ENCODE results near the gene CKS1B.

Gene CKS1B

DNA sequence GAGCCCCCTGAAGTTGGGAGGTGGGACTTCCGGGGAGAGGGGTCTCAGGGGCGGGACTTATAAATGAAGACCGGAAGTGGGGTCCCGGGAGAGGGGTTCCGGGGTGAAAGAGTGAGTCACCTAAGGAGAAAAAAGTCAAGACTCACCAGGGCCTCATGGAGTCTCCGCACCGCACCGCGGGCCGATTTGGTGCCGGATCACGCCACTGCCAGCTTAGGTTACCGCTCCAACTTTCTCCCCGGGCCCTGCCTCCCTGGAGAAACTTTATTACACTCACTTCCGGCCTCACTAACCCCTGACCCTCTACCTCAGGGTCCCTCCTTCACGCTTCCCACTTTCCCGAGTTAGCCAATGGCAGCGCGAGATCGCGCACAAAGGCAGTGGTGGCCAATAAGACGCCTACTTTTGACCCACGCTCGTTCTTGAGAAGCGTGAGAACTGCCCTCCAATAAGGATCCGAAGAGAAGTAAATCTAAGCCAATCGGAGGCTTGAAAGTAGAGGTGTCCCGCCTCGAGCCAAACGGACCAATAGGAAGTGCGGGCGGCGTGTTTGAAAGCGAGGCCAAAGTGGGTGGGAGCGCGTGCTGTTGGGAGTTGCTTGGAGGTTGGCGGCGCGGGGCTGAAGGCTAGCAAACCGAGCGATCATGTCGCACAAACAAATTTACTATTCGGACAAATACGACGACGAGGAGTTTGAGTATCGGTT is at the start of gene CKS1B:
TSS of gene CKS1B (plus strand) at position 580 of the 706 bp plus-strand sequence. CDS start at position 645, 65 bp downstream.
- DNase-seq (ENCODE audit: low read depth in 1 of 2, low spot score in 1 of 2): peak; percentile 90 to 93

DNA sequence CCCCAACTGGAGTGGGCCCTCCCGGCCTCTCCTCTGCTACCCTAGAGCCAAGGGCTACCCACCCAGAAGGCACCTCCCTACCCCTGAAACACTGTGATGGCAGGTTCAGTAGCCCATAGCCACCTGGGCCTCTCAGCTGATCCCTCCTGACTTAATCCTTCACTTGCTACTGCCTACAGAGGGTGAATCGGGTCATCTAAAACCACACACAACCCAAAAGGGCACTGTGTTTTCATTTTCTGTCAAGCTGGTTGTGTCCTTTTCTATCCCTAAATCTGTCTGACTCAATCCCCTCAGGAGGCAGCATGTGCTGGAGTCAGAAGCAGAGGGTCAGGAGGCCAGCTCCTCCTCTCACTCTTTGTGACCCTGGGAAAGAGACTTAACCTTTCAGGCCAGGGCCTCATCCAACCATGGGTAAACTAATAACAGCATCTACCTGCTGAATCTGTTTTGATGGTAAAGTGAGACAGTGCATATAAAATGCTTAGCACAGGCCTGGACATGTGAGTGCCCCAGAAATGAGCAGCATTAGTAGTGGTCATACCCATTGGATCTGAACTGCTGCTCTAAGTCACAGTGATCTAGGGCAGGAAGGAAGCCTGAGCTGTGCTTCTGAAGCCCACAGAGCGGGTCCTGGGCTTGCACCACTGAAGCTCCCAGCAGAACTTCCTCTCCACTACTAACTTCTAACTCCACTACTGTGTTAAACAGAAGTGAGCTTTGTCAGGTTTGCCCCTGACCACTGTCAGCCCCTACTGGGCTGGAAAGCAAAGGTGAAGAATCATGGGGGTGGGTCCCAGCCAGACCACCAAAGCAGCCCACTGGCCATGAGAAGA is 48.9 kb upstream of the CKS1B start:
- no peak for DNase-seq (ENCODE audit: low read depth in 1 of 2, low spot score in 1 of 2)

DNA sequence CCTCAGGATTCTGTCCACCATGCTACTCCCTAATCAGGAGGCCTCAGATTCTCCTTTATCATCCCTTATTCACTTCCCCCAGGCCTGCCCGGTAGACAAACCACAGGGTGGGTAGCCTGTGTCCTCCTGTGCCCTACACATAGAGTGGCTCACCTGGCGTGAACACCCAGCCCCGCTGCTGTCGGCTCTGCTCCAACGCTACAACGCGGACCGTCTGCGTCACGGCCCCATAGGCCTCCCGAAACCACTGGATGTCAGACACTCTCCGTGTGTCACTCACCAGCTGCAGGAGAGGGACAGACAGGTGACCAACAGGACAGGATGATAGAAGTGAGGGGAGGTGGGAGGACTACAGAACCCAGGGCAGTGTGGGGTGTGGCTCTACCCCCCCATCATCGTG is 48.3 kb upstream of the CKS1B start:
- no peak for DNase-seq (ENCODE audit: low read depth in 1 of 2, low spot score in 1 of 2)

GRCh38 chr1:154931940-154932487 is 42.5 kb upstream of the CKS1B start:
- DNase-seq (ENCODE audit: low read depth in 1 of 2, low spot score in 1 of 2): no peak

DNA sequence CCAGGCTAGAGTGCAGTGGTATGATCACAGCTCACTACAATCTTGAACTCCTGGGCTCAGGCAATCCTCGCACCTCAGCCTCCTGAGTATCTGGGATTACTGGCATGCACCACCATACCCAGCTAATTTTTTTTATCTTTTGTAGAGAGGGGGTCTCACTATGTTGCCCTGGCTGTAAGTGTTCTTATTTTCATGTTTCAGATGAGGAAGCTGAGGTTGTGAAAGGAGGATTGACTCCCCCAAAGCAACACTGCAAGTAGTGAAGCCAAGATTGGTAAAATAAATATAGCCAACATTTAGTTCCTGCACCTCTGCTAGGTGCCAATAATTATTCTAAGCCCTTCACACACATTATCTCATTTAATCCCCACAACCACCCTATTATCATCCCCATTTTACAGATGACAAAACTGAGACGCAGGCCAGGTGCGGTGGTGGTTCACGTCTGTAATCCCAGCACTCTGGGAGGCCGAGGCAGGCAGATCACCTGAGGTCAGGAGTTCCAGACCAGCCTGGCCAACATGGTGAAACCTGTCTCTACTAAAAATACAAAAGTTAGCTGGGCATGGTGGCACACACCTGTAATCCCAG is 40.0 kb upstream of the CKS1B start:
- no peak for DNase-seq (ENCODE audit: low read depth in 1 of 2, low spot score in 1 of 2)

- no peak for DNase-seq (ENCODE audit: low read depth in 1 of 2, low spot score in 1 of 2)
These were observed 38.5 kb upstream of the CKS1B start for GRCh38 chr1:154935749-154936554.

- DNase-seq (ENCODE audit: low read depth in 1 of 2, low spot score in 1 of 2): peak; percentile 90 to 94
These were observed 37.9 kb upstream of the CKS1B start, which contains the start of gene PMVK for GRCh38 chr1:154936555-154937084. Gene PMVK (minus strand): TSS chr1:154936719. CDS start chr1:154936685, 34 bp downstream.

DNA sequence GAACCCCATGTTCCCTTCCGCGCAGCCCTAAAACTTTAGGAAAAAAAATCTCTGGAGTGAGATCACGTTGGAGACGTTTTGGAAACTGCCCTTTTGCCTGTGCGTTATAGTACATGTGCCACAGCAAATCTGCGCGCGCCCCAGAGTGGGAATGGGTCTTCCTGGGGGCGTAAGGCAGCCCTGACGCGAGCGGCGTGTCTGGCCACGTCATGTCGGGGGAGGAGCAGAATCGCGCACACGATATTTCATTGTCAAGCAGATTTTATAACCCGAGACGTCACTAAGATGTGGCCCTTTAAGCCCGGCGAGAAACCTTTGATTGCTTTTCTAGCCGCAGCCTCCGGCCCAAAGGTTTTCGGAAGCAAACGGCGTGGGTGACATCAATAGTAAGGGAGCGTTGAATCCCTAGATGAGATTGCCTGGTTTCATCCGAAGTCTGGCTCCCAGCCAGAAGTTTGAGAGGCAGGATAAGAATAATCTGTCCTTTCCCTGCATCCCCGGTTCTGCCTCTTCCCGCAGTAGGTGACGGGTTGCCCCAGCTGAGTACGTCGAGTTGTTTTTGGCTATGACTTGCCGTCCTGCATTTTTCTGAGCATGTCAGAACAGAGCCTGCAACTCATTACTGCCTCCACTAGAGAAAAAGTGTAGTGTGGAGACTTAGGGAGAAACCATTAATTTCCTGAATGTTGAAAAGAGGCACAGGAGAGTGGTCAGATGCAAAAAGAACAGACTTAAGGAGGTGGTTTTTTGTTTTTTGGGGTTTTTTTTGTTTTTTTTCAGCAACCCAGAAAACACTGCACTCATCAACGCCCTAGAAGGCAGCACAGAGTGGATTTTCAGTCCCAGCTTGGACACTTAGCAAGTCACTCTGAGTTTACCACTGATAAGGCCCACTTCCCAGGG is 37.1 kb upstream of the CKS1B start:
- DNase-seq (ENCODE audit: low read depth in 1 of 2, low spot score in 1 of 2): peak; percentile 69 to 81

- DNase-seq (ENCODE audit: low read depth in 1 of 2, low spot score in 1 of 2): no peak
These were observed 36.5 kb upstream of the CKS1B start for GRCh38 chr1:154937988-154938386.

DNA sequence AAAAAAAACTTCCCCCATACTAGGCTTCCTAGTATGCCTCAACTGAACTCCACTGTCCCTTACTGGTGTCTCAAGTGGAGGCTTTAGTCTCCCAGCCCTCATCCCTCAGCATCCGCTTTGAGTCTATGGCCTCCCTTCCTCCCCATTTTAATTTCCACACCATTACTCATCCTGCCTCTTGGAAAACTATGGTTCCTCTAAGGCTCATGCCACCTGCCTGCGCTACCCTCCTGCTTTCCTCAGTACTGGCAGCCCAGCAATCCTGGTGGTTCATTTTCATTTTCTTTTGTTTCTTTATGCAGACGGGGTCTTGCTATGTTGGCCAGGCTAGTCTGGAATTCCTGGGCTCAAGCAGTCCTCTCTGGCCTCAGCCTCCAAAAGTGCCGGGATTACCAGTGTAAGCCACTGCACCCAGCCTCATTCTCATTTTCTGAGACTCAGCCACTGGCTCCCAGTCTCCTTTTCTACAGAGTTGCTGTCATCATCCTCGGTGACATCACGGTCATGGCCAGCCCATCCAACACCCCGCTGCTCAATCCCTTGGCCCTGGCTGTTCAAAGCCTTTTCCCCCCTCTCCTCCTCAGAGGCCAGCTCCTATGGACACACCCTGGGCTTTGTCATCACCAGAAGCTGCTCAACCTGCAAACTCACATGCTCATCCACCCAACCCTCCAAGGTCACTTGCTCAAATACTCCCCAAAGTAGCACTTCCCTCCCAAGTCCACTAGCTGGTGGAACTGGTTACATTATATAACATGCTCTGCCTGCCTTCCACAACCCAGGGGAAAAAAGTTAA is 35.7 kb upstream of the CKS1B start:
- no peak for DNase-seq (ENCODE audit: low read depth in 1 of 2, low spot score in 1 of 2)

- DNase-seq (ENCODE audit: low read depth in 1 of 2, low spot score in 1 of 2): no peak
These were observed 34.3 kb upstream of the CKS1B start for GRCh38 chr1:154940213-154940560.

GRCh38 chr1:154940651-154941194 is 33.8 kb upstream of the CKS1B start:
- no peak for DNase-seq (ENCODE audit: low read depth in 1 of 2, low spot score in 1 of 2)

- no peak for DNase-seq (ENCODE audit: low read depth in 1 of 2, low spot score in 1 of 2)
These were observed 33.0 kb upstream of the CKS1B start for GRCh38 chr1:154941333-154942013.

- DNase-seq (ENCODE audit: low read depth in 1 of 2, low spot score in 1 of 2): no peak
These were observed 30.7 kb upstream of the CKS1B start for GRCh38 chr1:154943649-154944400.

DNA sequence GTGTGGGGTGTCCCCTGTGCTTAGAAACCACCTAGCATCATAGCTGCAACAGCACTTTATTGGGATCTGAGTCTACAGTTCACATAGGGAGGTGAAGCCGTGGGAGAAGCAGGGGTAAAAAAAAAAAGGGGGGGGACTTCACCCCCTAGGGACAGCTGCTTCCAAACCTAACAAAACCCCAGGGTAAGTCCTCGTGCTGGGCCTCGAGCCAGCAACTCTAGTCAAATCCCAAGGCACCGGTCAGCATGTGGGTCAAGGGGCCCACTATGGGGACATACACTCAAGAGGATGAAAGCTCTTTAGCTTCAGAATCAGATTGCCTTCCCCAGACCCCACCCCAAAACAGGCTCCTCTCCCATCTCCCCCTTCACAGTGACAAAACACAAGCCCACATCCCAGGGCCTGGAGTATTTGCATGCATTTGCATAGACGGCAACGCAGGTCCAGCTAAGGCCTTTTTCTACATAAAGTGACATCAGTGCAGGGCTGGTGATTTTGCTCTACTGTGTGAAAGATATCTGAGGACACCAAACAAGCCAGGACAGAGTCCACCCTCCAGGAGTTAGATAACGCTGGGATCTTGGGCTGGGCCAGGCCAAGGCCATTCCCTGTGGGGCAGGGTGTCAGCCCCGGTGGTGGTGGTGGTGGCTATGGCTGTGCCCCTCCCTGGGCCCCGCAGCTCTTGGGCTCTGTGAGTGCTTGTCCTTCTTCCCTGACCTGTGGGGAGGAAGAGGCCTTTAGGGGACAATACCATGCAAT is 29.9 kb upstream of the CKS1B start:
- no peak for DNase-seq (ENCODE audit: low read depth in 1 of 2, low spot score in 1 of 2)

DNA sequence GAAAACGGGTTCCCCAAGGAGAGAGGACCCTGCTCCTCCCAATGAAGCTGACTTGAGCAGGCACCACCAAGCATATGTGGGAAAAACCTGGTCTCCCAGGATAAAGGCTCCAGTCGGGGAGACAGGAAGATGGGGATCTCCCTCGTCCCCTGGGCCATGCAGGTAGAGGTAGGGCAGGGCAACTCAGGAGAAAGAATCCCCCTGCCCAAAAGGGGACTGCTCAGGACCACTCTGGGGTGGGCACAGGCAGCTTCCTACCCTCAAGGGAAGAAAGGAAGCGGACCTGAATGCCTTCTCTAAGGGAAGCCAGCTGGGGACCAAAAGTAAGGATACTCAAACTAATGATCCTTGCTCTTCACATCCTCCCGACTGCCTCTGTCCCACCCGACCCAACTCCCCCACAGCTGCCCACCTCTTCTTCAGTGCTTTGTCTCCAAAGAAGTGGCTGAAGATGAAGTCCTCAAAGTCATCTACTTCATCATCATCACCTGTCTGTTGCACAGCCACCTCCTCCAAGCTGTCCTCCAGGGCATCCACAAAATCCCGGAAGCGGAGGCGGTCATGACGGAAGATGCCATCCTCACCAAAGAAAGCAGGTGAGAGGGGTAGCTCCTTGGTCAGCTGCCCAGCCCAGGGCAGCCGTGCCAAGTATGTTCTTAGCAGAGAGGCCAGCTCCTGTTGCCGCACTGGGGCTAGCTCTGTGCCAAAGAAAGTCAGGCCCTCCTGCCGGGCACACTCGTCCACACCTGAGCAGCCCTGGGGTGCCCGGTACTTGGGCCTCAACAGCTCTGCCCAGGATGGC is 29.1 kb upstream of the CKS1B start:
- no peak for DNase-seq (ENCODE audit: low read depth in 1 of 2, low spot score in 1 of 2)
